Activated naive CD4-positive, alpha-beta T cell treated with anti-CD3 and anti-CD28 coated beads for 36 hours (primary cell): ENCODE results near the gene NF1. TPM values are rescaled to one million over a fixed set of nuclear protein-coding genes. Genes with fewer than 3 reads are reported as not detected.
A peak's percentile ranks its signal among the peaks of the same experiment; 100 is the strongest.

Source experiments
- CTCF ChIA-PET: fragments of 350-600 bp; sonication (Branson Sonifier 250); formaldehyde crosslinking; loops from one replicate; lab custom pipeline; 2021; ENCODE audit warnings: antibody characterized with exemption; lab: Charles Lee
- DNase-seq: peaks from one replicate; pipeline ENCODE4 v3.0.0-alpha.2; 2020
- H3K27ac Mint-ChIP-seq: one replicate; pipeline ENCODE4 v1.8.0; 2021; ENCODE audit warnings: mild to moderate bottlenecking, mixed read lengths
- H3K27me3 Mint-ChIP-seq: one replicate; pipeline ENCODE4 v1.8.0; 2021; ENCODE audit warnings: low read depth, mixed read lengths
- H3K36me3 Mint-ChIP-seq: one replicate; pipeline ENCODE4 v1.8.0; 2021; ENCODE audit warnings: low read depth, mixed read lengths
- H3K4me1 Mint-ChIP-seq: one replicate; pipeline ENCODE4 v1.8.0; 2021; ENCODE audit warnings: low read depth, mixed read lengths
- H3K4me3 Mint-ChIP-seq: one replicate; pipeline ENCODE4 v1.8.0; 2021; ENCODE audit warnings: mild to moderate bottlenecking, moderate library complexity, mixed read lengths
- H3K9me3 Mint-ChIP-seq: one replicate; pipeline ENCODE4 v1.8.0; 2021; ENCODE audit warnings: mixed read lengths
- intact Hi-C: fragments of 100-400 bp; cut with micrococcal nuclease; formaldehyde crosslinking; loops from one replicate; pipeline ENCODE4 v1.15.1; 2023
- total RNA-seq, 2 experiments: library from RNA; stranded (reverse); gene quantifications; one replicate each; pipeline ENCODE4 v1.2.3, GENCODE V29; 2021

NF1 gene
- total RNA-seq, 2 experiments from 2014 or later: 19.5 to 22.8 TPM

- CTCF ChIA-PET: no interaction called here
- peaks cover 14% of the 10 kb centered on the region for H3K36me3 Mint-ChIP-seq
- H3K27ac Mint-ChIP-seq: peak within 1 kb of the TSS; percentile 96
- H3K4me1 Mint-ChIP-seq: peaks cover 46% of the 10 kb centered on the region
- H3K27me3 Mint-ChIP-seq: no peaks in the 10 kb centered on the region
- H3K4me3 Mint-ChIP-seq: peak within 1 kb of the TSS; percentile 82
- no peaks in the 10 kb centered on the region for H3K9me3 Mint-ChIP-seq
- DNase-seq: peak; percentile 18
- intact Hi-C loops: loop anchor here (1.0 kb wide), 1 partner anchor 59 kb away; no protein-coding TSS in a partner anchor
Observed at GRCh38 chr17:31313982-31314781, 219.4 kb downstream of the NF1 start, which contains the start of gene EVI2B. Gene EVI2B (minus strand): TSS chr17:31314054. CDS start chr17:31305609, 8,445 bp downstream.

DNA sequence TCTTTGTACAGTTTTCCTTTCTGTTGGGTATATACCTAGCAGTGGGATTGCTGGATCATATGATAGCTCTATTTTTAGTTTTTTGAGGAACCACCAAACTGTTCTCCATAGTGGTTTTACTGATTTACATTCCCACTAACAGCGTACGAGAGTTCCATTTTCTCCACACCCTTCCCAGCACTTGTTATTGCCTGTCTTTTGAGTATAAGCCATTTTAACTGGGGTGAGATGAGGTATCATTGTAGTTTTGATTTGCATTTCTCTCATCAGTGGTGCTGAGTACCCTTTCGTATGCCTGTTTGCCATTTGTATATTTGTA is 220.0 kb downstream of the NF1 start:
- peak overlapping the region; percentile 50 for H3K4me3 Mint-ChIP-seq
- DNase-seq: no peak
- H3K27ac Mint-ChIP-seq: peak overlapping the region; percentile 96
- H3K9me3 Mint-ChIP-seq: no peaks in the 10 kb centered on the region
- peaks cover 14% of the 10 kb centered on the region for H3K36me3 Mint-ChIP-seq
- H3K27me3 Mint-ChIP-seq: no peaks in the 10 kb centered on the region
- CTCF ChIA-PET: no interaction called here
- H3K4me1 Mint-ChIP-seq: peaks cover 42% of the 10 kb centered on the region
- intact Hi-C loops: loop anchor here (1.0 to 5.0 kb wide), 5 partner anchors 59 to 952 kb away; partner anchors contain the start of genes CRLF3 and UTP6

- Mint-ChIP-seq H3K27ac (peak overlapping the region; percentile 96), H3K9me3 (no peaks in the 10 kb centered on the region), H3K4me1 (peaks cover 45% of the 10 kb centered on the region), H3K27me3 (no peaks in the 10 kb centered on the region), H3K36me3 (peaks cover 11% of the 10 kb centered on the region), H3K4me3 (peak overlapping the region; percentile 73)
- peak; percentile 71 for DNase-seq
- CTCF ChIA-PET: interaction anchor here (2.3 kb wide), 1 partner anchor 11 kb away, joined by 5 read pairs; no protein-coding TSS in a partner anchor
- intact Hi-C loops: loop anchor here (2.0 to 5.0 kb wide), 6 partner anchors 176 to 956 kb away; partner anchors contain the start of genes CRLF3 and UTP6
Observed at GRCh38 chr17:31318298-31318801, 223.6 kb downstream of the NF1 start.

DNA sequence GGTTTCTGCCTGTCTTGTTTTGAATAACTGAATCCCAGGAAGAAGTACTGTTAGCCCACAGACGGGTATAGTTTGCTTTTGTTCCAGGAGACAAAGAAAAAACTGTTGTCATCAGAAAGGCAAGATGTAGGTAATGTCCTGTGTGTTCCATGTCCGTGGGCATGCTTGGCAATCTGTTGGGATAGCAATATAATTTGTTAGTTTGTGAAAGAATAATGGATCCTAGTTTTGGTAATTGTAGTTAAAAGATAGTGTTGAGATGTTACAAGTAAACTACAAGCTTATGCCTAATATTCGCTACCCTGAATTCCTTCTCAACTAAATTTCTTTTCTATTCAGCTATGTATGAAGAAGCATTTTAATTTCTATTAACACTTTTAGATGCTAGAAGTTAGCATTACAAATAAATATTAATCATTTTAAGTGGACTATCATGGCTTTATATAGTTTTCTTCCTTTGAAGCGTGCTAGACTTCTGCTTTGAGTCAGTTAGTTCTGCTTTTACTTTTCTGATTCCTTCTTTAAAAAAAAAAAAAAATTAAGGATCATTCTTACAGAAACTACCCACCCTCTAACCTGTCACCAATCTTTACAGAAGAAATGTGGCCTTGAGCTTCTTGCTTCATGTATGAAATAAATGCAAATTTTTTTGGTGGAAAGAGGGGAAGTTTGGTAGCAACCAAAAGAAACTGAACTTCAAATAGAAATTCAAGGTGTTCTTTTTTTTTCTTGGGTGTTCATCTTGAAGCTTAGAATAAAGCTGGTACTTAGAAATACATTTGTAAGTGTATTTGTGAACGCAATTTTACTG is 224.3 kb downstream of the NF1 start:
- CTCF ChIA-PET: interaction anchor here (0.6 to 2.3 kb wide), 5 partner anchors 8 to 103 kb away, joined by 3 to 8 read pairs (median 3); no protein-coding TSS in a partner anchor
- peaks cover 46% of the 10 kb centered on the region for H3K4me1 Mint-ChIP-seq
- H3K4me3 Mint-ChIP-seq: peak overlapping the region; percentile 73
- peak overlapping the region; percentile 96 for H3K27ac Mint-ChIP-seq
- peaks cover 11% of the 10 kb centered on the region for H3K36me3 Mint-ChIP-seq
- H3K9me3 Mint-ChIP-seq: no peaks in the 10 kb centered on the region
- DNase-seq: no peak
- H3K27me3 Mint-ChIP-seq: no peaks in the 10 kb centered on the region
- intact Hi-C loops: loop anchor here (2.0 to 5.0 kb wide), 6 partner anchors 176 to 957 kb away; partner anchors contain the start of genes CRLF3 and UTP6

DNA sequence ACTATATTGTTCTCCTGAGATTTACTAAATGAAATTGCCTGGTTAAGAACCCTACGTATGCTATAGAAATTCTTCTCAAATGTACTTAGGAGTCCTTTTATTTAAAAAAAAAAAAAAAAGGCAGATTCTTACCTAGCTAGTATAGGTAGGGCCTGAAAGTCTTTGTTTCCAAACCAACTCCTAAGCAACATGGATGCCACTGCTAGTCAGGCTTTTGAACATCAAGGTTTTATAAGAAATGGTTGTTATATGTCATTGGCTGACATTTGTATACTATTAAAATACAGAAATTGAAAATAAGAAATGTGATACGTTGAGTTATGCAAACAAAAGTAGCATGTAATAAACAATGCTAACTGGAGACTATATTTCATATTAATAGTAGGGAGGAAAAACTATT is 225.5 kb downstream of the NF1 start:
- peaks cover 11% of the 10 kb centered on the region for H3K36me3 Mint-ChIP-seq
- peak overlapping the region; percentile 76 for H3K4me3 Mint-ChIP-seq
- peak overlapping the region; percentile 96 for H3K27ac Mint-ChIP-seq
- no peaks in the 10 kb centered on the region for H3K9me3 Mint-ChIP-seq
- intact Hi-C loops: loop anchor here (2.0 to 10.0 kb wide), 5 partner anchors 53 to 1205 kb away; partner anchors contain the start of genes NF1 and NSRP1
- CTCF ChIA-PET: interaction anchor here (0.6 to 1.2 kb wide), 5 partner anchors 10 to 104 kb away, joined by 3 to 8 read pairs (median 4); no protein-coding TSS in a partner anchor
- no peaks in the 10 kb centered on the region for H3K27me3 Mint-ChIP-seq
- DNase-seq: no peak
- peaks cover 37% of the 10 kb centered on the region for H3K4me1 Mint-ChIP-seq

DNA sequence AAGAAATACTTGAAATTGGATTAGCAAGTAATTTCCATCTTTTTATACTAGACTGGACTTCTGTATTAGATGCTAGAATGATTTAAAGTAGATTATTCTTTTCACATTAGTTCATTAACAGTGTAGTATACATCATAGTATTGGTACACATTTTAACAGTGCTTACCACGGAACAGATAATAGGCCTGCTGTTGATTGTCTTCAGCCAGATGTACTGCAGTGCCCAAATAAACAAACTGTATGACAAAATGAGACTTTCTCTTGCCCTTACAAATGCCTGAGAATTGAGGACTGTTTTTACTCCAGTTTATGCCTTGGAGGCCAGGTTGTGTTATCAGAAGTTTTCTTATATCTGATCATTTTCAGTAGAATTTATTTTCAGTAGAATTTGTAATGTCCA is 226.0 kb downstream of the NF1 start:
- H3K4me3 Mint-ChIP-seq: peak overlapping the region; percentile 76
- no peaks in the 10 kb centered on the region for H3K9me3 Mint-ChIP-seq
- H3K27ac Mint-ChIP-seq: peak overlapping the region; percentile 96
- DNase-seq: no peak
- no peaks in the 10 kb centered on the region for H3K27me3 Mint-ChIP-seq
- H3K36me3 Mint-ChIP-seq: peaks cover 11% of the 10 kb centered on the region
- CTCF ChIA-PET: no interaction called here
- peaks cover 34% of the 10 kb centered on the region for H3K4me1 Mint-ChIP-seq
- intact Hi-C loops: loop anchor here (1.0 to 10.0 kb wide), 6 partner anchors 12 to 1206 kb away; partner anchors contain the start of genes NF1 and NSRP1

DNA sequence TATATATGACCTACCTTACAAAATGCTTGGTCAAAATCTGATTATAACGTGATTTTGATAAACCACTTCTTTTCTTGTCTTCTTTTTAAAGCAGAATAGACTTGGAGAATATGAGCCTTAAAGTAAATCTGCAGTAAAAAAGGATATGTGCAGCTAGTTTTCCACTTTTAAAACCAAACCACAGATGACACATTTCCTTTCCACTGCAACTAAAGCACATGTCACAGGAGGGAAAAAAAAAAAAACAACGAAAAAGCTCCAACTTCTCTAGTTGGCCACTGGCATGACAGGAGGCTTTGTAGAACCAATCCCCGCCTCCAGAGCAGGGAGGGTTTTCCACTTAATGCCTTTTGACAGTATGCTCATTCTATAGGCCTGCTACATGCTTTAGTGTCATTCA is 226.7 kb downstream of the NF1 start, which contains the start of gene EVI2A:
TSS of gene EVI2A (minus strand) at position 142 of the 400 bp plus-strand sequence. CDS start 2,609 bp downstream, outside the sequence.
- H3K4me1 Mint-ChIP-seq: peaks cover 28% of the 10 kb centered on the region
- peak within 1 kb of the TSS; percentile 96 for H3K27ac Mint-ChIP-seq
- peak; percentile 89 for DNase-seq
- H3K9me3 Mint-ChIP-seq: no peaks in the 10 kb centered on the region
- intact Hi-C loops: loop anchor here (1.0 to 10.0 kb wide), 6 partner anchors 13 to 1207 kb away; partner anchors contain the start of genes NF1 and NSRP1
- peaks cover 15% of the 10 kb centered on the region for H3K36me3 Mint-ChIP-seq
- CTCF ChIA-PET: no interaction called here
- H3K27me3 Mint-ChIP-seq: no peaks in the 10 kb centered on the region
- peak within 1 kb of the TSS; percentile 76 for H3K4me3 Mint-ChIP-seq

- CTCF ChIA-PET: no interaction called here
- Mint-ChIP-seq H3K9me3 (no peaks in the 10 kb centered on the region), H3K27me3 (no peaks in the 10 kb centered on the region), H3K4me3 (peak overlapping the region; percentile 76), H3K4me1 (peaks cover 23% of the 10 kb centered on the region), H3K36me3 (peaks cover 17% of the 10 kb centered on the region), H3K27ac (peak overlapping the region; percentile 96)
- DNase-seq: peak; percentile 63
- intact Hi-C loops: loop anchor here (1.0 to 10.0 kb wide), 6 partner anchors 14 to 1207 kb away; partner anchors contain the start of genes NF1 and NSRP1
Observed at GRCh38 chr17:31321966-31322365, 227.2 kb downstream of the NF1 start.

GRCh38 chr17:31323551-31323950 is 228.8 kb downstream of the NF1 start:
- Mint-ChIP-seq H3K27ac (no peak overlapping the region), H3K9me3 (no peaks in the 10 kb centered on the region), H3K27me3 (no peaks in the 10 kb centered on the region), H3K36me3 (peaks cover 19% of the 10 kb centered on the region), H3K4me3 (no peak overlapping the region), H3K4me1 (peaks cover 24% of the 10 kb centered on the region)
- CTCF ChIA-PET: no interaction called here
- DNase-seq: no peak
- intact Hi-C loops: loop anchor here (5.0 to 10.0 kb wide), 4 partner anchors 231 to 1209 kb away; partner anchors contain the start of genes NF1 and NSRP1

- CTCF ChIA-PET: no interaction called here
- DNase-seq: no peak
- Mint-ChIP-seq H3K27ac (no peak overlapping the region), H3K27me3 (no peaks in the 10 kb centered on the region), H3K36me3 (peaks cover 16% of the 10 kb centered on the region), H3K9me3 (no peaks in the 10 kb centered on the region), H3K4me1 (peaks cover 33% of the 10 kb centered on the region), H3K4me3 (no peak overlapping the region)
- intact Hi-C loops: loop anchor here (10.0 kb wide), 1 partner anchor 1213 kb away; the partner anchor contains the start of gene NSRP1
Observed at GRCh38 chr17:31327534-31328159, 232.9 kb downstream of the NF1 start.

GRCh38 chr17:31328160-31328535 is 233.4 kb downstream of the NF1 start:
- Mint-ChIP-seq H3K36me3 (peaks cover 16% of the 10 kb centered on the region), H3K9me3 (no peaks in the 10 kb centered on the region), H3K27me3 (no peaks in the 10 kb centered on the region), H3K4me1 (peaks cover 30% of the 10 kb centered on the region), H3K4me3 (no peak overlapping the region), H3K27ac (no peak overlapping the region)
- DNase-seq: no peak
- intact Hi-C loops: loop anchor here (10.0 kb wide), 1 partner anchor 1213 kb away; the partner anchor contains the start of gene NSRP1
- CTCF ChIA-PET: no interaction called here
